GM12878 (cell line): Measurements from ENCODE around the gene SPN. TPM values are rescaled to one million over a fixed set of nuclear protein-coding genes. Genes with fewer than 3 reads are reported as not detected.

Source experiments
- ATAC-seq: fragments of 200-7000 bp; cut with Tn5 transposase; 3 replicates; pipeline ENCODE4 v1.9.1; 2020; ENCODE audit warnings: mild to moderate bottlenecking, moderate library complexity
- BruUV-seq: library from RNA; stranded (reverse); fragments of 400-500 nt; replicated peaks from 2 replicates; lab custom pipeline; 2021; lab: Mats Ljungman, UMichigan
- CTCF ChIA-PET: fragments of 300-600 bp; sonication (Branson Sonifier 250); formaldehyde crosslinking; extraction: SDS; loops from one replicate; lab custom pipeline; 2021; ENCODE audit warnings: inconsistent platforms; lab: Yijun Ruan, JAX
- POLR2A ChIA-PET: fragments of 350-600 bp; formaldehyde crosslinking; extraction: SDS; loops from one replicate; lab custom pipeline; 2021; ENCODE audit warnings: inconsistent platforms; lab: Charles Lee
- RAD21 ChIA-PET: fragments of 300-600 bp; sonication (Branson Sonifier 250); formaldehyde crosslinking; loops from one replicate; lab custom pipeline; 2023; ENCODE audit warnings: antibody characterized with exemption; ENCODE audit not compliant: unreplicated experiment; lab: Charles Lee
- SMC1A ChIA-PET: fragments of 300-600 bp; sonication (Branson Sonifier 250); formaldehyde crosslinking; loops from one replicate; lab custom pipeline; 2023; ENCODE audit not compliant: unreplicated experiment, uncharacterized antibody; lab: Charles Lee
- DNase-seq: peaks from one replicate; pipeline ENCODE4 v3.0.0-alpha.2; 2011; ENCODE audit warnings: low read depth, low spot score
- FAIRE-seq: peaks from 3 replicates; lab custom pipeline; 2011; peaks lifted over from hg19 to GRCh38; lab: Jason Lieb, UNC
- H2AFZ ChIP-seq: 2 replicates; pipeline ENCODE4 v1.6.0; 2011; ENCODE audit warnings: low read depth, low read length, control low read depth; ENCODE audit not compliant: control insufficient read depth
- H3K27ac ChIP-seq: 2 replicates; pipeline ENCODE4 v1.5.1; 2011; ENCODE audit warnings: control low read depth; ENCODE audit not compliant: control insufficient read depth, insufficient read depth
- H3K27me3 ChIP-seq, 2 experiments: replicated peaks in 1 of 2; 2 replicates each; pipeline versions ENCODE4 v1.6.0 to v1.6.1; 2011; ENCODE audit warnings: low read length in 1 of 2; ENCODE audit not compliant: control insufficient read depth in 2 of 2, insufficient read depth in 2 of 2
- H3K36me3 ChIP-seq, 2 experiments: 2 replicates each; pipeline ENCODE4 v1.5.1; 2011; ENCODE audit warnings: low read length in 1 of 2; ENCODE audit not compliant: control insufficient read depth in 2 of 2, insufficient read depth in 2 of 2
- H3K4me1 ChIP-seq: 2 replicates; pipeline ENCODE4 v1.6.1; 2011; ENCODE audit warnings: mild to moderate bottlenecking, low read length, moderate library complexity, mixed read lengths; ENCODE audit not compliant: control insufficient read depth, insufficient read depth
- H3K4me2 ChIP-seq: 2 replicates; pipeline ENCODE4 v1.6.0; 2011; ENCODE audit warnings: control low read depth; ENCODE audit not compliant: control insufficient read depth, insufficient read depth
- H3K4me3 ChIP-seq: fragments of 200-600 bp; sonication (generic); 2 replicates; pipeline ENCODE4 v1.5.1; 2016
- H3K79me2 ChIP-seq: 2 replicates; pipeline ENCODE4 v1.6.0; 2011; ENCODE audit warnings: low read length; ENCODE audit not compliant: control insufficient read depth, insufficient read depth
- H3K9ac ChIP-seq: 2 replicates; pipeline ENCODE4 v1.8.0; 2011; ENCODE audit warnings: low read length, control low read depth, mixed read lengths; ENCODE audit not compliant: control insufficient read depth, insufficient read depth
- H3K9me3 ChIP-seq: replicated peaks from 3 replicates; pipeline ENCODE4 v1.5.1; 2011; ENCODE audit warnings: mild to moderate bottlenecking, low read length; ENCODE audit not compliant: control insufficient read depth, insufficient read depth
- H4K20me1 ChIP-seq: 2 replicates; pipeline ENCODE4 v1.6.0; 2011; ENCODE audit not compliant: control insufficient read depth, insufficient read depth
- CREB1 ChIP-seq: IDR thresholded peaks from 2 replicates; pipeline ENCODE4 v1.6.1; 2012; ENCODE audit warnings: low read depth, mild to moderate bottlenecking, inconsistent platforms
- EGR1 ChIP-seq, 2 experiments: IDR thresholded peaks; 1 replicate in 1 of 2; 2 replicates in 1 of 2; pipeline ENCODE4 v1.6.1; 2011 to 2012; ENCODE audit warnings: low read depth in 2 of 2, low read length in 2 of 2, borderline replicate concordance in 1 of 2, mild to moderate bottlenecking in 1 of 2, moderate library complexity in 1 of 2
- ESRRA ChIP-seq: IDR thresholded peaks from 2 replicates; pipeline ENCODE4 v1.6.1; 2012; ENCODE audit warnings: mild to moderate bottlenecking, low read length, improper control_type of control experiment
- FOXM1 ChIP-seq: IDR thresholded peaks from 2 replicates; pipeline ENCODE4 v1.6.1; 2012; ENCODE audit warnings: low read depth, mild to moderate bottlenecking, inconsistent platforms, low read length, moderate library complexity
- GATAD2B ChIP-seq: fragments of 450-650 bp; conservative IDR thresholded peaks from 2 replicates; pipeline ENCODE4 v1.6.1; 2017; ENCODE audit warnings: low read depth, mild to moderate bottlenecking, moderate library complexity
- HCFC1 ChIP-seq: fragments of 150-350 bp; IDR thresholded peaks from 2 replicates; pipeline ENCODE4 v1.6.1; 2014; ENCODE audit warnings: low read length
- KLF5 ChIP-seq: fragments of 450-650 bp; IDR thresholded peaks from 2 replicates; pipeline ENCODE4 v1.6.1; 2014; ENCODE audit warnings: mild to moderate bottlenecking; ENCODE audit not compliant: partially characterized antibody
- NFYA ChIP-seq: IDR thresholded peaks from 2 replicates; pipeline ENCODE4 v1.6.1; 2011; ENCODE audit warnings: low read depth, mild to moderate bottlenecking, low read length, improper control_type of control experiment, borderline replicate concordance
- NFYB ChIP-seq: IDR thresholded peaks from 2 replicates; pipeline ENCODE4 v1.6.1; 2011; ENCODE audit warnings: low read depth, mild to moderate bottlenecking, low read length, improper control_type of control experiment, moderate library complexity; ENCODE audit not compliant: insufficient read depth
- NR2F1 ChIP-seq: fragments of 450-650 bp; conservative IDR thresholded peaks from 2 replicates; pipeline ENCODE4 v1.6.1; 2017; ENCODE audit warnings: mild to moderate bottlenecking
- PML ChIP-seq: IDR thresholded peaks from 2 replicates; pipeline ENCODE4 v1.6.1; 2012; ENCODE audit warnings: low read length, inconsistent platforms
- SKIL ChIP-seq: fragments of 450-650 bp; IDR thresholded peaks from 2 replicates; pipeline ENCODE4 v1.6.1; 2017; ENCODE audit warnings: mild to moderate bottlenecking, low read depth, inconsistent platforms; ENCODE audit not compliant: poor library complexity, severe bottlenecking
- SREBF1 ChIP-seq: IDR thresholded peaks from 2 replicates; pipeline ENCODE4 v1.6.1; 2012; ENCODE audit warnings: mild to moderate bottlenecking, low read length
- STAT3 ChIP-seq: IDR thresholded peaks from 2 replicates; pipeline ENCODE4 v1.6.1; 2011; ENCODE audit warnings: low read depth, low read length, improper control_type of control experiment
- USF1 ChIP-seq: IDR thresholded peaks from 2 replicates; pipeline ENCODE4 v1.6.1; 2011; ENCODE audit warnings: borderline replicate concordance, low read depth, mild to moderate bottlenecking, moderate library complexity, mixed read lengths, low read length; ENCODE audit not compliant: insufficient read depth; ENCODE audit errors: extremely low read length
- ZBTB40 ChIP-seq: fragments of 450-650 bp; IDR thresholded peaks from 2 replicates; pipeline ENCODE4 v1.6.1; 2016; ENCODE audit warnings: mild to moderate bottlenecking, moderate library complexity, borderline replicate concordance
- WGBS: methylation state at CpG from one replicate; pipeline ENCODE4 v1.1.6; 2016; ENCODE audit warnings: low lambda C conversion rate; ENCODE audit not compliant: insufficient replicate concordance, insufficient coverage; ENCODE audit errors: missing lambda C conversion rate; 5-methylcytosine and 5-hydroxymethylcytosine counted together
- in situ Hi-C: fragments of 300-500 bp; cut with MboI; formaldehyde crosslinking; loops from 9 replicates; pipeline ENCODE4 v1.14.3; 2018; ENCODE audit warnings: mixed read lengths
- intact Hi-C: fragments of 100-400 bp; cut with micrococcal nuclease; formaldehyde crosslinking; loops from one replicate; pipeline ENCODE4 v1.14.2; 2022; ENCODE audit not compliant: unreplicated experiment
- polyA plus RNA-seq, 11 experiments: library from polyadenylated mRNA; depleted of rRNA in 4 of 11; unstranded in 6 of 11; stranded (reverse) in 5 of 11; fragments of >200 nt; fragmentation: Nextera tagmentation in 4 of 11; fragmentation: Illumina TruSeq in 1 of 11; extraction: Ambion mirVana in 4 of 11; extraction: Trizol in 1 of 11; gene quantifications; 1 replicate in 1 of 11; 2 replicates in 10 of 11; pipeline versions ENCODE4 v1.2.1 to v1.2.3, GENCODE V29; 2011 to 2016; ENCODE audit warnings: inconsistent platforms in 2 of 11, missing spikeins in 2 of 11, low read depth in 1 of 11
- total RNA-seq, 4 experiments: library from RNA; depleted of rRNA in 3 of 4; stranded (reverse); fragments of >200 nt in 3 of 4; fragmentation: Illumina TruSeq in 1 of 4; extraction: Trizol in 1 of 4; gene quantifications; 2 replicates each; pipeline versions ENCODE4 v1.2.1 to v1.2.3, GENCODE V29; 2013 to 2021

The SPN gene
- total and polyA plus RNA-seq, 10 of the 15 experiments (the other 5 are each of a cell fraction or from before 2014, with no cell fraction given) = 16.2 to 173 (median 92.7) TPM

GRCh38 chr16:29702269-29702668 lies 39.2 kb downstream of the SPN start (continued):
- peak; percentile 6; the same call in 1 of the 2 replicates for TF ChIP-seq ZBTB40
- TF ChIP-seq NFYA = no peak
- 0 out of 2 replicates have a peak, but pooled peaks have one; percentile 2 for TF ChIP-seq FOXM1
- TF ChIP-seq CREB1 = no peak
- no peak for TF ChIP-seq SREBF1
- TF ChIP-seq ESRRA = no peak

- FAIRE-seq = no peak
- Histone ChIP-seq H3K4me2 (no peak overlapping the region), H3K9me3 (no peaks in the 10 kb centered on the region; the same call in 2 of the 3 replicates), H3K4me3 (no peak overlapping the region), H3K36me3 (no peaks in the 10 kb centered on the region), H3K79me2 (no peaks in the 10 kb centered on the region), H3K27me3 (no peaks in the 10 kb centered on the region), H3K27ac (no peak overlapping the region), H3K4me1 (peaks cover 15% of the 10 kb centered on the region), H2AFZ (no peak overlapping the region), H4K20me1 (no peaks in the 10 kb centered on the region), H3K9ac (no peak overlapping the region)
- intact Hi-C loops (no loop called here), in situ Hi-C loops (no loop called here)
- CTCF ChIA-PET = interaction anchor here (1.0 to 1.7 kb wide), 3 partner anchors 13 to 590 kb away, joined by 3 to 5 read pairs (median 4); no protein-coding TSS in a partner anchor
- SMC1A ChIA-PET = interaction anchor here (0.9 to 1.2 kb wide), 2 partner anchors 17 to 25 kb away, joined by 3 to 4 read pairs; no protein-coding TSS in a partner anchor
- 50% methylated on average over 2 of the region's 2 CpGs for WGBS
- DNase-seq = no peak
- ATAC-seq = no peak
- RAD21 ChIA-PET = interaction anchor here (1.0 kb wide), 1 partner anchor 85 kb away, joined by 3 read pairs; the partner anchor contains the start of gene KIF22
- POLR2A ChIA-PET = no interaction called here
- no TSS peak for BruUV-seq
- TF ChIP-seq NR2F1 = no peak
- TF ChIP-seq EGR1 (IDR thresholded peaks at IDR 0.05; ENCODE audit: borderline replicate concordance in 1 of 2, low read depth in 2 of 2, low read length in 2 of 2) = no peak
- TF ChIP-seq STAT3 = no peak
- TF ChIP-seq GATAD2B = no peak
- TF ChIP-seq SKIL = no peak
- no peak for TF ChIP-seq PML
- no peak for TF ChIP-seq USF1
- TF ChIP-seq KLF5 = no peak
- TF ChIP-seq NFYB = no peak
- TF ChIP-seq HCFC1 = no peak
These were observed 42.0 kb downstream of the SPN start for GRCh38 chr16:29705030-29705429.
